ENCODE results near the gene TAPBP.

DNA sequence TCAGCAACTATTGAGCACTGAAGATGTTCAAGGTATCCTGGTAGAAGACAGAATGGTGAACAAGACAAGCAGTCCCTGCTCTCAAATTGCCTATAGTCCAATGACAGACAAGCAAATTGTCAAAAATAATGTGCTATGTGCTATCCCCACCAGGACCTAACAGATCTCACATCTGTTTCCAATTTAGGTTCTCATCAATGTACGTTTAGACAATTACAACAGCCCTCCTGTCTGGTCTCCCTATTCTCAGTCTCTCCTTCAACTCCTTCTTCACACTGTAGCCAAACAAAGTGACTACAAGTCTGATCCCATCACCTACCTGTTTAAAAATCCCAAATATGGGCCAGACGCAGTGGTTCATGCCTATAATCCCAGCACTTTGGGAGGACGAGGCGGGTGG is 7.5 kb downstream of the TAPBP start:
- no peak for TF ChIP-seq GABPA (IDR thresholded peaks at IDR 0.05; ENCODE audit: borderline replicate concordance, insufficient read depth, low read length)
- TF ChIP-seq TAF1 (IDR thresholded peaks at IDR 0.05; ENCODE audit: low read depth, low read length) = no peak
- no peak for TF ChIP-seq EP300 (IDR thresholded peaks at IDR 0.05; ENCODE audit: borderline replicate concordance in 1 of 2, low read depth in 2 of 2, low read length in 2 of 2)
- no peak for TF ChIP-seq SIN3A (conservative IDR thresholded peaks at IDR 0.05 in 1 of 2, IDR thresholded peaks at IDR 0.05 in 1 of 2; ENCODE audit: low read depth in 1 of 2, low read length in 2 of 2)
- TF ChIP-seq, protein P1, sequence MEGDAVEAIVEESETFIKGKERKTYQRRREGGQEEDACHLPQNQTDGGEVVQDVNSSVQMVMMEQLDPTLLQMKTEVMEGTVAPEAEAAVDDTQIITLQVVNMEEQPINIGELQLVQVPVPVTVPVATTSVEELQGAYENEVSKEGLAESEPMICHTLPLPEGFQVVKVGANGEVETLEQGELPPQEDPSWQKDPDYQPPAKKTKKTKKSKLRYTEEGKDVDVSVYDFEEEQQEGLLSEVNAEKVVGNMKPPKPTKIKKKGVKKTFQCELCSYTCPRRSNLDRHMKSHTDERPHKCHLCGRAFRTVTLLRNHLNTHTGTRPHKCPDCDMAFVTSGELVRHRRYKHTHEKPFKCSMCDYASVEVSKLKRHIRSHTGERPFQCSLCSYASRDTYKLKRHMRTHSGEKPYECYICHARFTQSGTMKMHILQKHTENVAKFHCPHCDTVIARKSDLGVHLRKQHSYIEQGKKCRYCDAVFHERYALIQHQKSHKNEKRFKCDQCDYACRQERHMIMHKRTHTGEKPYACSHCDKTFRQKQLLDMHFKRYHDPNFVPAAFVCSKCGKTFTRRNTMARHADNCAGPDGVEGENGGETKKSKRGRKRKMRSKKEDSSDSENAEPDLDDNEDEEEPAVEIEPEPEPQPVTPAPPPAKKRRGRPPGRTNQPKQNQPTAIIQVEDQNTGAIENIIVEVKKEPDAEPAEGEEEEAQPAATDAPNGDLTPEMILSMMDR (IDR thresholded peaks at IDR 0.05; ENCODE audit: control extremely low read depth in 1 of 3, insufficient read depth in 1 of 3, low read depth in 1 of 3, low read length in 3 of 3) = no peak
- TF ChIP-seq EZH2 (IDR thresholded peaks at IDR 0.05; ENCODE audit: low read depth, low read length, severe bottlenecking) = no peak
- TF ChIP-seq NANOG (IDR thresholded peaks at IDR 0.05; ENCODE audit: insufficient read depth, low read depth, low read length, poor library complexity, severe bottlenecking) = no peak
- TF ChIP-seq JUND (IDR thresholded peaks at IDR 0.05; ENCODE audit: low read length) = no peak
- no peak for TF ChIP-seq RAD21 (IDR thresholded peaks at IDR 0.05 in 1 of 2, conservative IDR thresholded peaks at IDR 0.05 in 1 of 2; ENCODE audit: low read depth in 2 of 2, low read length in 2 of 2)
- no peak for TF ChIP-seq EGR1 (IDR thresholded peaks at IDR 0.05; ENCODE audit: borderline replicate concordance, low read depth, low read length)

Data from H1 (cell line).